Neural cell (in vitro differentiated cells): ENCODE data around the gene GMDS. TPM values are rescaled to one million over a fixed set of nuclear protein-coding genes. Genes with fewer than 3 reads are reported as not detected.
A peak's percentile ranks its signal among the peaks of the same experiment; 100 is the strongest.

ENCODE experiments used
- H2AFZ ChIP-seq: fragments of 200-600, 300-800 bp; sonication (generic), shearing (Covaris generic); 2 replicates; pipeline ENCODE4 v1.6.0; 2014; ENCODE audit warnings: low read depth, mild to moderate bottlenecking, antibody characterized with exemption, low read length, moderate library complexity
- H3F3A ChIP-seq: fragments of 200-600 bp; shearing (Covaris generic); 2 replicates; pipeline ENCODE4 v1.6.1; 2016; ENCODE audit warnings: mild to moderate bottlenecking, moderate library complexity, mixed read lengths, antibody characterized with exemption, low read length; ENCODE audit not compliant: insufficient read depth, poor library complexity, severe bottlenecking
- H3K27ac ChIP-seq: fragments of 200-600, 300-800 bp; sonication (generic), shearing (Covaris generic); 2 replicates; pipeline ENCODE4 v1.5.1; 2014; ENCODE audit warnings: mild to moderate bottlenecking, low read length, moderate library complexity
- H3K27me3 ChIP-seq: fragments of 300-800, 200-600 bp; sonication (generic), shearing (Covaris generic); 2 replicates; pipeline ENCODE4 v1.6.0; 2014; ENCODE audit warnings: mild to moderate bottlenecking, low read depth, low read length, moderate library complexity; ENCODE audit not compliant: insufficient read depth
- H3K36me3 ChIP-seq: fragments of 300-800, 200-600 bp; sonication (generic), shearing (Covaris generic); 2 replicates; pipeline ENCODE4 v1.5.1; 2014; ENCODE audit warnings: mild to moderate bottlenecking, antibody characterized with exemption, low read length, moderate library complexity; ENCODE audit not compliant: insufficient read depth
- H3K4me2 ChIP-seq: fragments of 300-800, 200-600 bp; sonication (generic), shearing (Covaris generic); 2 replicates; pipeline ENCODE4 v1.6.0; 2014; ENCODE audit warnings: mild to moderate bottlenecking, low read length
- H3K4me3 ChIP-seq: fragments of 300-800, 200-600 bp; sonication (generic), shearing (Covaris generic); 2 replicates; pipeline ENCODE4 v1.5.1; 2014; ENCODE audit warnings: mild to moderate bottlenecking, low read length, moderate library complexity
- H3K79me2 ChIP-seq: fragments of 200-600 bp; shearing (Covaris generic); replicated peaks from 2 replicates; pipeline ENCODE4 v1.6.0; 2014; ENCODE audit warnings: mild to moderate bottlenecking, low read length, moderate library complexity; ENCODE audit not compliant: insufficient read depth
- H3K9ac ChIP-seq: fragments of 300-800, 200-600 bp; sonication (generic), shearing (Covaris generic); 2 replicates; pipeline ENCODE4 v1.6.1; 2016; ENCODE audit warnings: mild to moderate bottlenecking, low read length, mixed read lengths
- H3K9me2 ChIP-seq: fragments of 200-600 bp; shearing (Covaris generic); 2 replicates; pipeline ENCODE4 v1.6.1; 2016; ENCODE audit warnings: mild to moderate bottlenecking, low read length, mixed read lengths; ENCODE audit not compliant: insufficient read depth
- H3K9me3 ChIP-seq: fragments of 200-600, 300-800 bp; sonication (generic), shearing (Covaris generic); 2 replicates; pipeline ENCODE4 v1.6.1; 2016; ENCODE audit warnings: mild to moderate bottlenecking, mixed run types, low read length, moderate library complexity, mixed read lengths
- H4K20me1 ChIP-seq: fragments of 200-600 bp; shearing (Covaris generic); 2 replicates; pipeline ENCODE4 v1.6.1; 2016; ENCODE audit warnings: mild to moderate bottlenecking, mixed run types; ENCODE audit not compliant: insufficient read depth
- EP300 ChIP-seq: fragments of 450-650 bp; conservative IDR thresholded peaks from 2 replicates; pipeline ENCODE4 v1.6.1; 2014; ENCODE audit warnings: antibody characterized with exemption, mild to moderate bottlenecking, moderate library complexity; ENCODE audit not compliant: poor library complexity, severe bottlenecking
- EZH2 ChIP-seq: fragments of 200-600, 300-800 bp; shearing (Covaris generic), sonication (generic); IDR thresholded peaks from 2 replicates; pipeline ENCODE4 v1.6.1; 2014; ENCODE audit warnings: antibody characterized with exemption, low read length, borderline replicate concordance, mild to moderate bottlenecking; ENCODE audit not compliant: insufficient read depth, poor library complexity, severe bottlenecking
- MXI1 ChIP-seq: fragments of 450-650 bp; conservative IDR thresholded peaks from 2 replicates; pipeline ENCODE4 v1.6.1; 2014; ENCODE audit warnings: antibody characterized with exemption, mild to moderate bottlenecking; ENCODE audit not compliant: poor library complexity, severe bottlenecking
- POLR2AphosphoS5 ChIP-seq: IDR thresholded peaks from 2 replicates; pipeline ENCODE4 v1.6.1; 2012
- RAD21 ChIP-seq: fragments of 450-650 bp; conservative IDR thresholded peaks from 2 replicates; pipeline ENCODE4 v1.6.1; 2014; ENCODE audit warnings: antibody characterized with exemption, mild to moderate bottlenecking, moderate library complexity
- REST ChIP-seq: IDR thresholded peaks from 2 replicates; pipeline ENCODE4 v1.6.1; 2012; ENCODE audit warnings: borderline replicate concordance
- SMC3 ChIP-seq: fragments of 450-650 bp; conservative IDR thresholded peaks from 2 replicates; pipeline ENCODE4 v1.6.1; 2014; ENCODE audit warnings: antibody characterized with exemption, mild to moderate bottlenecking, moderate library complexity; ENCODE audit not compliant: poor library complexity
- TAF1 ChIP-seq: IDR thresholded peaks from 2 replicates; pipeline ENCODE4 v1.6.1; 2012; ENCODE audit warnings: low read depth
- polyA plus RNA-seq: library from polyadenylated mRNA; depleted of rRNA; stranded (reverse); fragments of >200 nt; gene quantifications from 2 replicates; pipeline ENCODE4 v1.2.3, GENCODE V29; 2014
- TF ChIP-seq, protein P1 (sequence below): fragments of 450-650 bp; IDR thresholded peaks from 2 replicates; pipeline ENCODE4 v1.5.1; 2014; ENCODE audit warnings: antibody characterized with exemption, mild to moderate bottlenecking, moderate library complexity; ENCODE audit not compliant: poor library complexity, severe bottlenecking

GMDS gene
- polyA plus RNA-seq, 1 donor from 2014 or later, result 11.4 TPM

DNA sequence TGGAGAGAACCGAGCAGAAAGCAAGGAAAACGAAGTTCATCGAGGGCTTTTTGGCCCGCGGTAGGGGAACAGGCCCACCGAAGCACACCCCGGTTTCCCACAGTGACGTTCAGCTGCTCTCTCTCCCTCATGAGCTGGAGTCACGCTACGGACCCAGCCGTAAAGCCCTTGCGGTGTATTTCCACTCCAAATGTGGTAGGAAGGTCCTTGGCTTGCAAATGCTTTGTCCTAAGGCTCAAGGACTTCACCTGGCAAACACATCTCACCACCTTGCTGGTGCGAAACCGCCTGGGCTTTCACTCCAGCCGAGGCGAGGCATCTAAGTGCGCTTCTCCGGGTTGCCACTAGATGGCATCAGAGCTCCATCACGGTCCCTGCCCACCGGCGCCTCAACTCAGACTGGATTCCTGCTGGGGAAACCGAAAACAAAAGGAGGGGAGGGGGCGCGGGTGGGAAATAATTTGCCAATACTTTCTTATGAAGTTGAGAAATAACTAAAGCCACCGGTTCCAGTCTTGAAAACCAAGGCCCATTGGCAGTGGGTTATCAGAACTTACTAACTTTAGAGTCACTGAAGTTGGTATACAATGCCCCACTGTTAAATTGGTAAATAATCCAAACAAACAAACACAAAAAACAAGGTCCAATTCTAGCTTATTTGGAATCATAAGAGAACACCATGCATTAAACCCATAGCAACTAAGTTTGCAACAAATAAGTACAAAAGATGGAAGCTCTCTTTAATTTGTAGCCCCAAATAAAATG, 649.1 kb downstream of the GMDS start:
- Histone ChIP-seq H3K79me2 (no peaks in the 10 kb centered on the region), H3K36me3 (no peaks in the 10 kb centered on the region), H3K9me2 (no peaks in the 10 kb centered on the region), H3F3A (no peaks in the 10 kb centered on the region), H2AFZ (no peak overlapping the region), H3K27me3 (peaks cover 2% of the 10 kb centered on the region), H4K20me1 (no peaks in the 10 kb centered on the region), H3K9me3 (no peaks in the 10 kb centered on the region), H3K9ac (no peak overlapping the region), H3K27ac (no peak overlapping the region), H3K4me2 (no peak overlapping the region), H3K4me3 (no peak overlapping the region)
- TF ChIP-seq POLR2AphosphoS5 (no peak), SMC3 (peak; percentile 95), RAD21 (peak; percentile 97)
- TF ChIP-seq, protein P1, sequence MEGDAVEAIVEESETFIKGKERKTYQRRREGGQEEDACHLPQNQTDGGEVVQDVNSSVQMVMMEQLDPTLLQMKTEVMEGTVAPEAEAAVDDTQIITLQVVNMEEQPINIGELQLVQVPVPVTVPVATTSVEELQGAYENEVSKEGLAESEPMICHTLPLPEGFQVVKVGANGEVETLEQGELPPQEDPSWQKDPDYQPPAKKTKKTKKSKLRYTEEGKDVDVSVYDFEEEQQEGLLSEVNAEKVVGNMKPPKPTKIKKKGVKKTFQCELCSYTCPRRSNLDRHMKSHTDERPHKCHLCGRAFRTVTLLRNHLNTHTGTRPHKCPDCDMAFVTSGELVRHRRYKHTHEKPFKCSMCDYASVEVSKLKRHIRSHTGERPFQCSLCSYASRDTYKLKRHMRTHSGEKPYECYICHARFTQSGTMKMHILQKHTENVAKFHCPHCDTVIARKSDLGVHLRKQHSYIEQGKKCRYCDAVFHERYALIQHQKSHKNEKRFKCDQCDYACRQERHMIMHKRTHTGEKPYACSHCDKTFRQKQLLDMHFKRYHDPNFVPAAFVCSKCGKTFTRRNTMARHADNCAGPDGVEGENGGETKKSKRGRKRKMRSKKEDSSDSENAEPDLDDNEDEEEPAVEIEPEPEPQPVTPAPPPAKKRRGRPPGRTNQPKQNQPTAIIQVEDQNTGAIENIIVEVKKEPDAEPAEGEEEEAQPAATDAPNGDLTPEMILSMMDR, result peak; percentile 95

GRCh38 chr6:1595271-1596087, 649.9 kb downstream of the GMDS start:
- TF ChIP-seq EP300 (no peak), MXI1 (no peak), POLR2AphosphoS5 (no peak)
- Histone ChIP-seq H3K36me3 (no peaks in the 10 kb centered on the region), H3K9ac (no peak overlapping the region), H3K9me2 (no peaks in the 10 kb centered on the region), H4K20me1 (no peaks in the 10 kb centered on the region), H3K9me3 (no peaks in the 10 kb centered on the region), H3K4me3 (no peak overlapping the region), H3K79me2 (no peaks in the 10 kb centered on the region), H3K27me3 (peaks cover 2% of the 10 kb centered on the region), H3K4me2 (no peak overlapping the region), H2AFZ (no peak overlapping the region), H3F3A (no peaks in the 10 kb centered on the region), H3K27ac (no peak overlapping the region)

- Histone ChIP-seq H3K9me2 (no peaks in the 10 kb centered on the region), H3K27me3 (no peaks in the 10 kb centered on the region), H2AFZ (no peak overlapping the region), H3K27ac (no peak overlapping the region), H3K36me3 (no peaks in the 10 kb centered on the region), H3K9ac (no peak overlapping the region), H4K20me1 (no peaks in the 10 kb centered on the region), H3K9me3 (no peaks in the 10 kb centered on the region), H3K4me2 (no peak overlapping the region), H3K79me2 (no peaks in the 10 kb centered on the region), H3K4me3 (no peak overlapping the region), H3F3A (no peaks in the 10 kb centered on the region)
- TF ChIP-seq EZH2 (no peak), REST (no peak), EP300 (no peak), SMC3 (no peak), RAD21 (no peak), TAF1 (no peak), POLR2AphosphoS5 (no peak), MXI1 (no peak)
- TF ChIP-seq, protein P1, result no peak
These were observed 650.8 kb downstream of the GMDS start for GRCh38 chr6:1594445-1595200.
